GM21576 (cell line): ENCODE data around the gene R3HDM1.
A peak's percentile ranks its signal among the peaks of the same experiment; 100 is the strongest.
"Not testable (repeated sequence)": the region's sequence is repeated elsewhere in the genome, so short reads cannot be mapped to it uniquely, and the experiment has no call there.

Source experiments
- ATAC-seq: cut with Tn5 transposase; IDR thresholded peaks from one replicate; pipeline ENCODE4 v1.9.1; 2021; ENCODE audit warnings: mild to moderate bottlenecking, moderate library complexity; ENCODE audit not compliant: unreplicated experiment

R3HDM1 gene

GRCh38 chr2:135531231-135532197, at the start of gene R3HDM1:
Gene R3HDM1 (plus strand): TSS chr2:135531484. CDS start chr2:135604846, 73,362 bp downstream.
- ATAC-seq, result peak; percentile 78

GRCh38 chr2:135485441-135485840, 45.8 kb upstream of the R3HDM1 start:
- no peak for ATAC-seq

- ATAC-seq, result no peak
Observed at GRCh38 chr2:135490376-135490775, 40.9 kb upstream of the R3HDM1 start.

GRCh38 chr2:135494503-135494902, 36.8 kb upstream of the R3HDM1 start:
- ATAC-seq, result no peak

GRCh38 chr2:135494917-135495316, 36.4 kb upstream of the R3HDM1 start:
- no peak for ATAC-seq

GRCh38 chr2:135498588-135498987, 32.7 kb upstream of the R3HDM1 start:
- ATAC-seq, result not testable (repeated sequence)

GRCh38 chr2:135504811-135505210, 26.5 kb upstream of the R3HDM1 start:
- ATAC-seq, result no peak

- no peak for ATAC-seq
Observed at GRCh38 chr2:135510577-135510976, 20.7 kb upstream of the R3HDM1 start.

- no peak for ATAC-seq
Observed at GRCh38 chr2:135512099-135512498, 19.2 kb upstream of the R3HDM1 start.

- no peak for ATAC-seq
Observed at GRCh38 chr2:135525786-135526185, 5.5 kb upstream of the R3HDM1 start.

GRCh38 chr2:135528006-135528405, 3.3 kb upstream of the R3HDM1 start:
- ATAC-seq, result no peak

- ATAC-seq, result peak; percentile 68
Observed at GRCh38 chr2:135530313-135531230, 712 bp upstream of the R3HDM1 start, which contains the start of gene ZRANB3. Gene ZRANB3 (minus strand): TSS chr2:135531218.

GRCh38 chr2:135532581-135532980, 1.3 kb downstream of the R3HDM1 start:
- ATAC-seq, result no peak

- ATAC-seq, result not testable (repeated sequence)
Observed at GRCh38 chr2:135533545-135533944, 2.3 kb downstream of the R3HDM1 start.

GRCh38 chr2:135546436-135546835, 15.2 kb downstream of the R3HDM1 start:
- no peak for ATAC-seq

- ATAC-seq, result no peak
Observed at GRCh38 chr2:135547311-135547710, 16.0 kb downstream of the R3HDM1 start.

GRCh38 chr2:135551356-135551755, 20.1 kb downstream of the R3HDM1 start:
- ATAC-seq, result no peak

- no peak for ATAC-seq
Observed at GRCh38 chr2:135552887-135553286, 21.6 kb downstream of the R3HDM1 start.

- ATAC-seq, result no peak
Observed at GRCh38 chr2:135555311-135555710, 24.0 kb downstream of the R3HDM1 start.

- ATAC-seq, result no peak
Observed at GRCh38 chr2:135557530-135557929, 26.2 kb downstream of the R3HDM1 start.

- ATAC-seq, result no peak
Observed at GRCh38 chr2:135561925-135562324, 30.6 kb downstream of the R3HDM1 start.
